ENCODE data around the gene APOBEC3B.
"Not testable (repeated sequence)": the region's sequence is repeated elsewhere in the genome, so short reads cannot be mapped to it uniquely, and the experiment has no call there.

The APOBEC3B gene

DNA sequence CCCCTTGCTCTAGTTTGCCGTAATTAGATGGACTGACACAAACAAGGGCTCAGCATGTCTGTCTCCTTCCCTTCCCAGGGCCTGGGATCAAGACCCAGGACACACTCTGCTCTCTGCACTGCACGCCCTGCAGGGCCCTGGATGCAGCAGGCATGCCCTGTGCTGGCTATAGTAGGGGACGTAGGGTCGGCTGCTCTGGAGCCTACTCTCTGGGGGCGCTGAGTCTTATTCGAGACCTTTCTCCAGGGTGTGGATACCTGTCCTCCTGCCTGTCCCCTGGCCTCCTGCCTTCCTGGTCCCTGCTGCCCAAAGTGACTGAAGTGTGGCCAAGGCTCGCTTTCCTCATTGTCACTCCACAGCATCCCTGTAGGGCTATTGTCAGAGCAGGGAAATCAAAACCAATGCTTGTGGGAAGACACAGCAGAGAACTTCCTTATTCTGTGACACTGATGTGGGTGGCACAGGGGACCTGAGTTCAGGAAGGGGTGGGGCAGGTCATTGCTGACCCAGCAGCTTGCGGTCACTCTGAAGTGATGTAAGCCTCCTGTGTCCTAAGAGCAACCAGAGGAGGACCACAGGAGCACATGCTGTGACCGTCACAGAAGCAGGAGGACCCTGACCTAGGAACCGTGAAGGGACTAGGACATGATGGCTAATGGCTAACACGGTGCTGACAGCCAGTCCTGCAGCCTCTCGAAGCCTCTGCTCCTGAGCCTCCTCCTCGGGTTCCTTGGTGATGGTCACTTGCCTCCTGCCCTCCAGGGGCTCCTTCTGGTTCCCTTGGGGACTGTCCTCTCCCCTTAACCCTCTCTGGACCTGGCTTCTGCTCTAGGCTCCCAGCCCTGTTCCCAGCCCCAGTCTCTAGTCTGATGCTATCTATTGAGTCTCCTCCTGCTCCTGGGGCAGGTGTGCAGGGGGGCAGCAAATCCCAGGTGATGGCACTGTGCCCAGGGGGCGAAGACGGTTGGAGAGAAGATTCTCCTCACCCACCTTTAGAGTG lies 14.4 kb upstream of the APOBEC3B start:
- DNase-seq = no peak

DNA sequence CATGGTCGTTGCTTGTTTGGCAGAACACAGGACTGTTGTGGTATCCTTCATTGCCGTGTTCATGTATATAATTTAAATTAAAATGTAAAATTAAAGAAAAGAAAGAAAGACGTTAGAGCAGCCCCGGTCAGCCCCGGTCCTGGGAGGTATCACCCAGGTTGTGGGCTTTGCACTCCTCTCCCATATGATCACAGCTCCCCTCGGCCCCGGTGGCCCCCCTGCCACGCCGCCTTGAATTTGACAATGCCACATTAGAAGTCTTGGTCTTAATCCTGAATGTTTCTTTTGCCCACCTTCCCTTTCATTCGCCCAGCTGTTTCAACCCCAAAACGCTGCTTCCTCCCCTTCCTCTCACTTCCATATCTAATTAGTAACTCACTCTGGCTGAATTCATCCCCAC lies 13.3 kb upstream of the APOBEC3B start:
- no peak for DNase-seq

DNA sequence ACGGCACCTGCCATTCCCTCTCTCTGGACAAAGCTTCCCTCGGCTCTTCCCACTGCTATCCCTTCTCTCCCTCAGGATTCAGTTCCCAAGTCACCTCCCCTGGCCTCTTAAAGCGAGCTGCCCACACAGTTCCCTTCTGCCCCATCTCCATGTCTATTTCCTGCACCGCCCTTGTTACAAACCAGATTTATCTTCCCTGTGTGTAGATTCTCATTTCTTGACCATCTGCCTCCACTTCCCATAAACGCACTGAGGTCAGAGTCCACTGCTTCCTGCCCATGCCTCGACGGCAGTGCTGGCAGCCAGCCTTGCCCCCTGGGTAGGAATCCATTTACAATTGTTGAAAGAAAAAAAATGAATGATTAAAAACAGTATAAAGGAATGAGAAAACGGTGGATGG lies 11.6 kb upstream of the APOBEC3B start:
- no peak for DNase-seq

DNA sequence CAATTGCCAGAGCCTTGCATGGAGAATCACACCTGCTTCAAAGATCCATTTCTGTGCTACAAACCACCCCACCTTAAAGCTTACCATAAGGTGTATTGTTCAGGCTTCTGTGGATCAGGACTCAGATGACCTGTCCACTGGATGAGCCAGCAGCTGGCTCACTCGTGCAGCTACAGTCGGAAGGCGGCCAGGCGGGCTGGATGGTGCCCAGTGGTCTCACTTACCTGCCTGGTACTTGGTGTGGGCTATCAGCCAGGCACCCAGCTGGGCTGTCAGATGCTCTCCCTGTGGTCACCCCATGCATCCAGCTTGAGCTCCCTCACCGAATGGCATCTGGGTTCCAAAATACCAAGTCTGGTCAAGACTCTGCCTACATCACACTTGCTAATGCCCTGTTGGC lies 10.9 kb upstream of the APOBEC3B start:
- no peak for DNase-seq

DNA sequence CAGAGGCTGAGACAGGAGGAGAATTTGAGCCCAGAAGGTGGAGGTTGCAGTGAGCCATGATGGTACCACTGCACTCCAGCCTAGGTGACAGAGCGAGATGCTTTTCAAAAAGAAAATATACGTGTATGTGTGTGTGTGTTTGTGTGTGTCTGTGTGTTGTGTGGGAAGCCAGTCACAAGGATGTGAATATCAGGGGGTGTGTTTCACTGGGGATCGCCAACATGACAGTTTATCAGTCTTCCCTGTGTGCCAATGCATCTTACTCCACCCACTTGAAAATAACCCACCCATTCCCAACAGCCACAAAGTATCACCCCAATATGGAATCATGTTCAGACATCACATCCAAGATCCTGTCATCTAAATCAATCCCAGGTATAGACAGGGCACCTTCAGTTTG lies 10.4 kb upstream of the APOBEC3B start:
- no peak for DNase-seq

DNA sequence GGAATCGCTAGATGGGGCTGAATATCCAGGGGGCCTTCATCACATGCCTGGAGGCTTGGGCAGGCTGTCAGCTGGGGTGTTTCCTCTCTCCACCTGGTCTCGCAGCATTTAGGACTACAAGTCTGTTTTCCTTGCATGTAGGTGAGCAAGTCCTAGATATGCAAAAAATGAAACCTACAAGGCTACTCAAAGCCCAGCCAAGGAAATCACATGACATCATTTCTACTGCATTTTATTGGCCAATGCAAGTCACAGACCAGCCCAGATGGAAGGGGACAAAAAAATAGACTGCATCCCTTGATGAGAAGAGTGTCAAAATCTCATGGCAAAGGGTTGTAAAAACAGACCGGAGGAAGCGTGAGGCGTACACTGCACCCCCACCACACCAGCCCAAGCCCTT lies 9.6 kb upstream of the APOBEC3B start:
- no peak for DNase-seq

DNA sequence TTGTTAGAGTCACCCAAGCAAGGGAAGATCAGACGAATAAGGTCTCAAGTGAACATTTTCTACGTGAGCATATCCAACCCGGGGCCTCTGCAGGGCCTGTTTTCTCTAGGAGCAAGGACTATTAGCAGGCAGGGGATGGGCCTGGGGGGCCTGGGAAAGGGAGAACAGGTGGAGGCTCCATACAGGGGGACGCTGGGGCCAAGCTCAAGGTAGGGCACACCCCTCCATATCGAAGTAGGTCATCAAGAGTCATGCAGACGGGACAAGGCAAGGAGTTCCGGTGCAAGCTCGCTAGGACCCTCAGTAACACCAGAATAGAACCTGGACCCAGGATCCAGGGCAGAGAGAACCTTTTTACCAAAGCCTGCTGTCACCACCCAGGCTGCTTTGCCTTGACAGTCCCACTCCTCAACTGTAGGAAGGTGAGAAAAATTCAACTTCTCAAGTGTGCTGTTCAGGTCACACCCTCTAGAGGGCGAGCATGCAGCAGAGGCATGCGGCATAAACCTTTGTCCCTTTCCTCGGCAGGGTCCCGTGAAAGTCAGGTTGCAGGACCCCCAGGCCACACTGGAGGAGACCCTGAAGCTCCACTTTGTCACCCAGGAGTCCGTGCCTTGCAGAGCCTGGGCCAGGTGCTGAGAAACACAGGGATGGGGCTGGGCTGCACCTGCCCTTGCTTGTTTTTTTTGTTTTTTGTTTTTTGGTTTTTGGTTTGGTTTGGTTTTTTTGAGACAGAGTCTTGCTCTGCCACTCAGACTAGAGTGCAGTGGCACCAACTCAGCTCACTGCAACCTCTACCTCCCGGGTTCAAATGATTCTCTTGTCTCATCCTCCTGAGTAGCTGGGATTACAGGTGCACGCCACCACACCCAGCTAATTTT lies 8.6 kb upstream of the APOBEC3B start:
- DNase-seq = peak; percentile 60

DNA sequence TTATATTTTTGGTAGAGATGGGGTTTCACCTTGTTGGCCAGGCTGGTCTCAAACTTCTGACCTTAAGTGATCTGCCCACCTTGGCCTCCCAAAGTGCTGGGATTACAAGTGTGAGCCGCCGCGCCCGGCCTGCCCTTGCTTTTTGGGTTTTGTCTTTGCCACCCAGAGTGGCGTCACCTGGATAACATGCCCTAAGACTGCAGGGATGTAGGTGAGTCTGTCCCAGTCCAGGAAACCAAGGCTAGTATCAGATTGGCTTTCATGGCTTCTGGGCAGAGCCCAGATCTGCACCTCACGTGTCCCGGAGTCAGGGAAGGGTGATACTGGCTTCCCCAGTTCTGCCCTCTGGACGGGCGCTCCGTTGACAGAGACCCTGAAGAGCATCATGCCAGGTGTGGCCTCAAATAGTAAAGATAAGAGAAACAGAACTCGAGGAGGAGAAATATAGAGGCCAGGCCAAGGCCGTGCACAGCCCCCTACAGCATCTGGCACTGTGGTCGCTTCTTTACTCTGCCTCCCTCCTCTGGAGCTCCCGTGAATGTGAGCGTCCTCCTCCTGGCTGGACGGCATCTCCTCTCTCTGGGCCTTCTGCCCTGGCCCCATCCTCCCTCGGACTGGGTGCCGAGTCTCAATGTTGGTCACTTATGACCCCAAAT lies 7.8 kb upstream of the APOBEC3B start:
- no peak for DNase-seq

DNA sequence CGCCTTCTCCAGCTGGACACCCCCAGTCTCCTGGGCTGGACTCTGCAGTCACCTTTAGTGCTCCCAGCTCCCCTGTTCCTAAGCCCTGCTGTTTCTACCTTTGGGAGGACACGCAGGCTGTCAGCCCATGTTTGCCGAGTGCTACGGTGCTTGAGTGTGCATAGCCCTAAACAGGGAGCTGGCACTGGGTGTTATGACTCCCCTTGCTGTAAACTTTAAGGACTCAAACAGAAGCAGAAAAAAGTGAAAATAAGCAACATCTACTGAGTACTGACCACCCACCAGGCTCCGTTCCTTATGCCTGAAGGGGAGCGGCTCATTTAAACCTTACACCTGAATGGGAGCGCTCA lies 7.3 kb upstream of the APOBEC3B start:
- no peak for DNase-seq

DNA sequence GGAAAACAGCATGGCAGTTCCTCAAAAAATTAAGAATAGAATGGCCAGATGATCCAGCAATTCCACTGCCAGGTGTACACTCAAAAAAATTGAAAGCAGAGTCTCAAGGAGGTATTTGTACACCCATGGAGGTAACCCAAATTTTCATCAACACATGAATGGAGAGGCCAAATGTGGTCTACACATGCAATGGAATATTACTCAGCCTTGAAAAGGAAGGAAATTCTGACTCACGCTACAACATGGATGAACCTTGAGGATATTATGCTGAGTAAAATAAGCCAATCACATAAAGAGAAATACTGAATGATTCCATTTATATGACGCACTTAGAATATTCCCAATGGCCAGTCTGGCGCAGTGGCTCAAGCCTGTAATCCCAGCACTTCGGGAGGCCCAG lies 4.9 kb upstream of the APOBEC3B start:
- not testable (repeated sequence) for DNase-seq

DNA sequence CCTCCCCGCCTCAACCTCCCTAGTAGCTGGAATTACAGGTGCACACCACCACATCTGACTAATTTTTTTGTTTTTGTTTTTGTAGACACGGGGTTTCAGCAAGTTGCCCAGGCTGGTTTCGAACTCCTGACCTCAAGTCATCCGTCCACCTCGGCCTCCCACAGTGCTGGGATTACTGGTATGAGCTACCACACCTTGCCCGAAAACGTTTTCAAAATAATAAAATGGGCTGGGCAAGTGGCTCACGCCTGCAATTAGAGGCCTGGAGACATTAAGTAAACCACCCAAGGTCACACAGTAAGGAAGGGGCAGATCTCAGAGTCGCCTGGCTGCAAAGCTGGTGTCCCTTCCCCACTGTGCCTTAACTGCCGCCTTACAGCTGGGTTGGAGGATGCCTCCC lies 1.6 kb upstream of the APOBEC3B start:
- DNase-seq = not testable (repeated sequence)

DNA sequence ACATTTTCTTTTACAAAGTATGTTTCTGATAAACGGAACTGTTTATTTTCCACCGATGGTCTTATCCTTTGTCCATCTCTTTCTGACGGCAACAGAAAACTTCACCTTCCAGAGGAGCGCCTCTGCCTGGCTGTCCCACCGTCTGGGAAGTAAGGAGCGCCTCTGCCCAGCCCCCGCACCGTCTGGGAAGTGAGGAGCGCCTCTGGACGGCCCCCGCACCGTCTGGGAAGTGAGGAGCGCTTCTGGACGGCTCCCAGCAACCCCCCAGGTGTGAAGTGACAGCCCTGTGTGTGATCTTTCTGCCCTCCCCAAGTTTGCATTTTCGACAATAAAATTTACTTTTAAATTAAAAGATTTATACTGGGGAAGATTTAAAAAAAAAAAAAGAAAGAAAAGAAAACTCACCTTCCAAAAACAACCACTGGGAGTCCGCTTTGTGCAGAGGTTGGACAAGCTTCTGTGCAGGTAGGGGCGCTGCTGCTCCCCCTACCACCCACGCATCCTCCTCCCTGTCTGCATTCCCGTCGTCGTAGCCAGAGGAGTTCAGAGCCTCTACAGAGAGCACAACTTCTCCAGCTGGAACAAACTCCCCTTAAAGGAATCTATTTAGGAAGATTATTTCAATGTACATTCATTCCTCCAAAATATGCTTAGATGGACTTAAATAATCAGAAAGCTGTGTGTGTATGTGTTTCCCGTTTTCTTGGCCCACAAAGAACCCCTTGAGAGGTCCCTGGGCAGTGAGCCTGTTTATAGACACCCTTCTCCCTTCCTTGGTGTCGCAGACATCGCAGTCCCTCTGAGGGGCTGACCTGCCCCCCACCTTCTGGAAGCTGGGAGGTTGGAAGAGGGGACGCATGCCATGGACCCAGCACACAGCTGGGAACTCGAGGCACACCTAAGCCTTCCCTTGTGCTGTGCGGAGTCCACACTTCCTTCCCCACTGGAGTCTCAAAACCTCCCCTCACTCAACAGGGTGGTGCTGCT lies 849 bp upstream of the APOBEC3B start:
- no peak for DNase-seq

DNA sequence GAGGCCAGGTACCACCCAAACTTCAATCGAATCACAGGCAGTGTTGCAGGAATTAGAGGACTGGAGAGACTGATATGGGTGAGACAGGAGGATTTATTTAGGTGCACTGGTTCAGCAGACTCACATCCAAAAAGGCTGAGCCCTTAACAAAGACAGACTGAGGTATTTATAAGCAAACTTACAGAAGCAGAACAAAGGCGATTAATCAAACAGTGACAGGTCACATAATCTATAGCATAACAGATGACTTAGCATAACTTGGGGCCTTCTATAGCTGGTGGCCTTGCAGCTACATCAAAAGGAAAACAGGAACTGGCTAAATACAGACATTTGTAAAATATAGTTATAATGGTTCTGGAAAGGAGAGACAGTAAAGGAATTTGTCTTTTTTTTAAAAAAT lies 2.1 kb downstream of the APOBEC3B start:
- DNase-seq = no peak

DNA sequence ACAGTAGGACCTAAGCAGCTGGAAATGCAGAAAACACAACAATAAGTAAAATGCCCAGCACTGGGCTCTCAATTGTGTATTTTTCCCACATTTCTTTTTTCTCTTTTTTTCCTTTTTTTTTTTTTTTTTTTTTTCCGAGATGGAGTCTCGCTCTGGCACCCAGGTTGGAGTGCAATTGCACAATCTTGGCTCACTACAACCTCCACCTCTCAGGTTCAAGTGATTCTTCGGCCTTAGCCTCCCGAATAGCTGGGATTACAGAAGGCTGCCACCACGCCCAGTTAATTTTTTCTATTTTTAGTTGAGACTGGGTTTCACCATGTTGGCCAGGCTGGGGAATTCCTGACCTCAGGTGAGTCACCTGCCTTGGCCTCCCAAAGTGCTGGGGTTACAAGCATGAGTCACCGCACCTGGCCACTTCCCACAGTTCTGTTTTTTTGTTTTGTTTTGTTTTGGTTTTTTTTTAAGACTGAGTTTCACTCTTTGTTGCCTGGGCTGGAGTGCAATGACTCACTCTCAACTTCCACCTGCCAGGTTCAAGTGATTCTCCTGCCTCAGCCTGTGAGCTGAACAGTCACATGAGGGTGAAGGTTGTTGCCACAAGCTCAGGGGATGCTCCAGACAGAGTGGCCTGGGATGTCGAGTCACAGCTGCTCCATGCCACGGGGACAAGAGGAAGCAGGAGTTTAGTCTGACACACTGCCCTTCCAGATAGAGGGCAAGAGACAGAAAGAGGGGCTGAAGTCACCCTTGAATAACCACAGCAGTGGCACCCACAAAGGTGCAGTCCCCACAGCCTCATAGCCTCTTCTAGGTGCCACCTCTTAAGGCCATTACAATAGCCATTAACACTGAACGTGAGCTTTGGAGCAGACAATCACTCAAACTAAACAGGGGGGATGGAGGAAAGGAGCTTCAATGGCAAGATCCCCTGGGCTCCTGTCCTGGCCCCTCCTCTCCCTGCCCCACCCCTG lies 2.9 kb downstream of the APOBEC3B start:
- DNase-seq = peak; percentile 78

DNA sequence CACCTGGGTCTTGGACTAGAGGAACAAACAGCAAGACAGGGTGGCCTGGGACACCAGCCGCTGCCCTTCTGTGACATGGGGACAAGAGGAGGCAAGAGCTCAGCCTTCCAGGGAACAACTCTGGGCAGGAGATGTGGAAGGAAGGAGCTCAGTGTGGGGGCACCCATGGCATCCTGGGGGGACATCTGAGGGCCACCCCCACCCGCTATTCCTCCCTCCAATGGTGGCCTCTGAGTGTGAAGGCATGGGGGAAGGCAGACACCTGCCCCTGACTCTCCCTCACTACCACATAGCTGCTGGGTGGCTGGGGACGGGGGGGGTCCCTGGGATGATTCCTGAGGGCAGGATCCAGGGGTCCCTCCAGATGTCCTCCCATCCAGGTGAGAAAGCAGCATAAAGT lies 4.5 kb downstream of the APOBEC3B start:
- no peak for DNase-seq

DNA sequence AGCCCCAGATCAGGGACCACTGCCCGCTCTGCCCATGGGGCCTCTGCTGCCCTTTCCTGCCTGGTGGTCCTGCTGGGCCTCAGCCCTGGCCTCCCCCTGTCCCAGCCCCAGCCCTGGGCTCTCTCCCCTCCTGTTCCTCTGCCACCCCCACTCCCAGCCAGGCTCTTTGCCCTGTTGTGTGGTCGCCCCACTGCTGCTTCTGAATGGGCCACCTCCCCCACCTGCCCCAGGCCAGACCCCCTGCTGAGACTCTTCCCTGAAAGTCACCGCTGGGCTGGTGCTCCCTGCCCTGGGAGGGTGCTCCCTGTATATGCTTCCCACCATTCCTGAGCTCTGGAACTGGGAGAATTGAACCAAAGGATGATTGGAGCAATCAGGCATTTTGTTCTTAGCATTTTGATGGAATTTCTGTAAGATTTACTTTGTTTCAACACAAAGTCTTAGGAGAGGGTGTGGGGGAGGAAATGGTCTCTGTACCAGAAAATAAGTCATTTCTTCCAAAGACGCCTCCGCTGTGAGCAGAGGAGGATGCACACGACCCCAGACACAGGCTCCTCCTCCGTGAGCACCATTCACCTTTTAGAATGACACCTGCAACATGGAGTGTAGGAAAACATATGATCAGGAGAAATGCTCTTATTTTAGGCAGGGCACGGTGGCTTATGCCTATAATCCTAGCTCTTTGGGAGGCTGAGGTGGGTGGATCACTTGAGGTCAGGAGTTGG lies 5.2 kb downstream of the APOBEC3B start:
- no peak for DNase-seq

DNA sequence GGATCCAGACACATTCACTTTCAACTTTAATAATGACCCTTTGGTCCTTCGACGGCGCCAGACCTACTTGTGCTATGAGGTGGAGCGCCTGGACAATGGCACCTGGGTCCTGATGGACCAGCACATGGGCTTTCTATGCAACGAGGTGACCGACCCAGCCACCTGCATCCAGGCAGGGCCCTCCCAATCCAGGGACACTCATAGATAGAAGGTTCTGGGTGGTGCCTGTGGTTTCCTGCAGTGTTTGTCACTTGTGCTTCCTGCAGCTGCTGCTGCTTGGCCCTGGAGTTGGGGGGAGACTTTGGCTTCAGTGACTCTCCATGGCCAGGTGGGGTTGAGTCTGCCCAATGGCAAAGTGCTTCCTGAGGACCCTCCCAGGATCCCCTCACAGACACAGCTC lies 7.3 kb downstream of the APOBEC3B start:
- DNase-seq = no peak

DNA sequence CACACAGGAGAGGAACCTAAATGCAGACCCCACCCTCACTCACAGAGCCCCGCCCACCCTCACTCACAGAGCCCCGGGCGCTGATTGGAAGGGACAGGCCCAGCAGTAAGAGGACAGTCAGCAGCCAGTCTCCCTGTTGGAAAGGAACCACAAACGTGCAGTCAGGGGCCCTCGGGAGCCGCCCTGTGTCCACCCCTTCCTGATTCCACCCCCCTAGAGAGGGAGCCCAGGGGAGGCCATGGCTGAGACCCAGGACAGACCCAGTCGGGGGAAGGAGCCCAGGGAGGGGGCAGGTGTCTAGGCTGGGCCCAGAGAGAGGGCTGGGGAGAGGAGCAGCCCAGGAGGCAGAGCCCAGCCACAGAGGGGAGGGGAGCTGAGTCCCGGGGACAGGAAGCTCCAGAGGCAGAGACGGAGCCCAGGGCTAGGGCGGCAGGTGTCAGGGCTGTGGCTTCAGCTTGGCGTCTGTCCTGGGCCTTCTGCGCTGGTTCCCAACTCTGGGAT lies 10.8 kb downstream of the APOBEC3B start:
- DNase-seq = not testable (repeated sequence)

DNA sequence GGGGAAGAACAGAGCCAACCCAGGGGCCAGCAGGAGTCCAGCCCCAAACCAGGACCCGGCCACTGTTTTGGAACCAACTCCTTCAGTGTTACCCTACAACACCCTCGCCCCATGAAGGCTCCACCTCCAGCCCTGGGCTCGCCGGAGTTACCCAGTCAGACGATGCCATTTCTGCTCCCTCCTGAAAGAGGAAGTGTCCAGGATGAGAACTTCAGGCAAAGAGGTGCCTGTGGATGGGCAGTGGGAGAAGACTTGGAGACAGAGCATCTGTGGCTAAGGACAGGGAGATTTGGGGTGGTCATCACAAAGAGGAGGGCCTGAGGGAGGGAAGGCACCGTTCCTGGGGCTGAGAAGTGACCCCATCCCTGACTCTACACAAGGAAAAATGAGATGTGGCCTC lies 14.0 kb downstream of the APOBEC3B start:
- no peak for DNase-seq

DNA sequence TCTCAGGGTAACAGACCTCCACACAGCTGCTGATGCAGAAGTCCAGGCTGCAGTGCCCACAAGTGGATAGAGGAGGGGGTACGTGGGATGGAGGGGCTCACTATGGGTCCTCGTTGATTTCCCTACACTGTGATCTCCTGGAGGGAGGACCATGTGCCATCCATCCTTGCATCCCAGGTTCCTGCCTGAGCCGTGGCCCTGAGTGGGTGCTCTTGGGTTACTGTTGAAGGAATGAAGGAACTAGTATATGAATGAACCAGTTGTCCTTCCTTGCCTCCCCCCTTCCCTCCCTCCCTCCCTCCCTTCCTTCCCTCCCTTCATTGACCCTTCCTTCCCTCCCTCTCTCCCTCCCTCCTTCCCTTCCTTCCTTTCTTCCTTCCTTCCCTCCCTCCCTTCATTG lies 15.4 kb downstream of the APOBEC3B start:
- DNase-seq = no peak

All from activated CD4-positive, CD25-positive, alpha-beta regulatory T cell treated with anti-CD3 and anti-CD28 coated beads, Interleukin-2, amount 50 U/mL, for 72 hours (primary cell).